SK-N-SH treated with all-trans-retinoic acid at 6 μM for 48 hours (cell line): Measurements from ENCODE around the gene SIN3A.

ENCODE experiments used
- ATAC-seq: fragments of 200-7000 bp; cut with Tn5 transposase; 3 replicates; pipeline ENCODE4 v1.9.1; 2020; ENCODE audit warnings: mild to moderate bottlenecking, moderate library complexity
- ARNTL ChIP-seq: fragments of 450-650 bp; formaldehyde crosslinking; IDR thresholded peaks from 2 replicates; pipeline ENCODE4 v1.5.0; 2020; ENCODE audit warnings: low read depth, mild to moderate bottlenecking, moderate library complexity, borderline replicate concordance
- BACH2 ChIP-seq: fragments of 250-450 bp; sonication (Bioruptor Pico); IDR thresholded peaks from 2 replicates; pipeline ENCODE4 v1.9.0; 2021; ENCODE audit warnings: mild to moderate bottlenecking, borderline replicate concordance
- CSDC2 ChIP-seq: fragments of 250-450 bp; sonication (Bioruptor Pico); IDR thresholded peaks from 2 replicates; pipeline ENCODE4 v1.5.0; 2020; ENCODE audit warnings: mild to moderate bottlenecking, moderate library complexity
- ESRRG ChIP-seq: fragments of 250-450 bp; sonication (Bioruptor Pico); IDR thresholded peaks from 2 replicates; pipeline ENCODE4 v1.6.1; 2021; ENCODE audit warnings: mild to moderate bottlenecking
- GLIS3 ChIP-seq: fragments of 250-450 bp; sonication (Bioruptor Pico); IDR thresholded peaks from 2 replicates; pipeline ENCODE4 v1.5.0; 2020; ENCODE audit warnings: mild to moderate bottlenecking, moderate library complexity
- ISL1 ChIP-seq: fragments of 250-450 bp; sonication (Bioruptor Pico); IDR thresholded peaks from 2 replicates; pipeline ENCODE4 v2.1.2; 2022; ENCODE audit warnings: mild to moderate bottlenecking, moderate library complexity
- OSR1 ChIP-seq: fragments of 250-450 bp; sonication (Bioruptor Pico); IDR thresholded peaks from 2 replicates; pipeline ENCODE4 v1.8.0; 2022; ENCODE audit warnings: moderate library complexity, mild to moderate bottlenecking, inconsistent platforms
- RARB ChIP-seq: fragments of 250-450 bp; sonication (Bioruptor Pico); IDR thresholded peaks from 2 replicates; pipeline ENCODE4 v1.8.0; 2021; ENCODE audit warnings: mild to moderate bottlenecking, moderate library complexity
- SNAI2 ChIP-seq: fragments of 250-450 bp; sonication (Bioruptor Pico); IDR thresholded peaks from 2 replicates; pipeline ENCODE4 v1.5.0; 2020; ENCODE audit warnings: mild to moderate bottlenecking, moderate library complexity
- TCF4 ChIP-seq: fragments of 250-450 bp; sonication (Bioruptor Pico); IDR thresholded peaks from 2 replicates; pipeline ENCODE4 v1.8.0; 2021; ENCODE audit warnings: mild to moderate bottlenecking, moderate library complexity, borderline replicate concordance
- TOX ChIP-seq: fragments of 250-450 bp; sonication (Bioruptor Pico); IDR thresholded peaks from 2 replicates; pipeline ENCODE4 v1.8.0; 2021; ENCODE audit warnings: mild to moderate bottlenecking, moderate library complexity, borderline replicate concordance
- ZC3H10 ChIP-seq: fragments of 250-450 bp; sonication (Bioruptor Pico); IDR thresholded peaks from 2 replicates; pipeline ENCODE4 v1.5.1; 2021; ENCODE audit warnings: mild to moderate bottlenecking, moderate library complexity
- ZFP3 ChIP-seq: fragments of 250-450 bp; sonication (Bioruptor Pico); IDR thresholded peaks from 2 replicates; pipeline ENCODE4 v1.5.0; 2020; ENCODE audit warnings: mild to moderate bottlenecking, moderate library complexity
- ZFP30 ChIP-seq: fragments of 450-650 bp; formaldehyde crosslinking; IDR thresholded peaks from 2 replicates; pipeline ENCODE4 v1.5.0; 2022; ENCODE audit warnings: mild to moderate bottlenecking, moderate library complexity
- ZNF565 ChIP-seq: fragments of 450-650 bp; formaldehyde crosslinking; conservative IDR thresholded peaks from 2 replicates; pipeline ENCODE4 v1.5.0; 2020; ENCODE audit warnings: low read depth, mild to moderate bottlenecking, moderate library complexity
- ZNF8 ChIP-seq: fragments of 450-650 bp; formaldehyde crosslinking; IDR thresholded peaks from 2 replicates; pipeline ENCODE4 v1.5.0; 2020; ENCODE audit warnings: mild to moderate bottlenecking, moderate library complexity
- TF ChIP-seq, protein P1 (sequence below): fragments of 250-450 bp; sonication (Bioruptor Pico); IDR thresholded peaks from 2 replicates; pipeline ENCODE4 v1.8.0; 2020; ENCODE audit warnings: mild to moderate bottlenecking, moderate library complexity, borderline replicate concordance
- TF ChIP-seq, protein P2 (sequence below): fragments of 250-450 bp; sonication (Bioruptor Pico); IDR thresholded peaks from 2 replicates; pipeline ENCODE4 v1.5.1; 2021; ENCODE audit warnings: mild to moderate bottlenecking, moderate library complexity
- TF ChIP-seq, protein P3 (sequence below): fragments of 250-450 bp; sonication (Bioruptor Pico); IDR thresholded peaks from 2 replicates; pipeline ENCODE4 v1.5.0; 2020; ENCODE audit warnings: mild to moderate bottlenecking, moderate library complexity

Gene SIN3A

GRCh38 chr15:75371486-75371885 lies 80.0 kb downstream of the SIN3A start:
- TF ChIP-seq BACH2 (CRISPR knock-in tag) (no peak), TOX (CRISPR knock-in tag) (no peak), OSR1 (CRISPR knock-in tag) (no peak), TCF4 (CRISPR knock-in tag) (no peak), ARNTL (CRISPR knock-in tag) (no peak), SNAI2 (CRISPR knock-in tag) (no peak), RARB (CRISPR knock-in tag) (no peak), ZFP3 (CRISPR knock-in tag) (no peak), ZNF565 (CRISPR knock-in tag) (no peak), ZFP30 (CRISPR knock-in tag) (no peak), ZNF8 (CRISPR knock-in tag) (no peak), ISL1 (CRISPR knock-in tag) (no peak)
- TF ChIP-seq, protein P1, sequence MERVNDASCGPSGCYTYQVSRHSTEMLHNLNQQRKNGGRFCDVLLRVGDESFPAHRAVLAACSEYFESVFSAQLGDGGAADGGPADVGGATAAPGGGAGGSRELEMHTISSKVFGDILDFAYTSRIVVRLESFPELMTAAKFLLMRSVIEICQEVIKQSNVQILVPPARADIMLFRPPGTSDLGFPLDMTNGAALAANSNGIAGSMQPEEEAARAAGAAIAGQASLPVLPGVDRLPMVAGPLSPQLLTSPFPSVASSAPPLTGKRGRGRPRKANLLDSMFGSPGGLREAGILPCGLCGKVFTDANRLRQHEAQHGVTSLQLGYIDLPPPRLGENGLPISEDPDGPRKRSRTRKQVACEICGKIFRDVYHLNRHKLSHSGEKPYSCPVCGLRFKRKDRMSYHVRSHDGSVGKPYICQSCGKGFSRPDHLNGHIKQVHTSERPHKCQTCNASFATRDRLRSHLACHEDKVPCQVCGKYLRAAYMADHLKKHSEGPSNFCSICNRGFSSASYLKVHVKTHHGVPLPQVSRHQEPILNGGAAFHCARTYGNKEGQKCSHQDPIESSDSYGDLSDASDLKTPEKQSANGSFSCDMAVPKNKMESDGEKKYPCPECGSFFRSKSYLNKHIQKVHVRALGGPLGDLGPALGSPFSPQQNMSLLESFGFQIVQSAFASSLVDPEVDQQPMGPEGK (CRISPR knock-in tag) = no peak
- no peak for ATAC-seq

DNA sequence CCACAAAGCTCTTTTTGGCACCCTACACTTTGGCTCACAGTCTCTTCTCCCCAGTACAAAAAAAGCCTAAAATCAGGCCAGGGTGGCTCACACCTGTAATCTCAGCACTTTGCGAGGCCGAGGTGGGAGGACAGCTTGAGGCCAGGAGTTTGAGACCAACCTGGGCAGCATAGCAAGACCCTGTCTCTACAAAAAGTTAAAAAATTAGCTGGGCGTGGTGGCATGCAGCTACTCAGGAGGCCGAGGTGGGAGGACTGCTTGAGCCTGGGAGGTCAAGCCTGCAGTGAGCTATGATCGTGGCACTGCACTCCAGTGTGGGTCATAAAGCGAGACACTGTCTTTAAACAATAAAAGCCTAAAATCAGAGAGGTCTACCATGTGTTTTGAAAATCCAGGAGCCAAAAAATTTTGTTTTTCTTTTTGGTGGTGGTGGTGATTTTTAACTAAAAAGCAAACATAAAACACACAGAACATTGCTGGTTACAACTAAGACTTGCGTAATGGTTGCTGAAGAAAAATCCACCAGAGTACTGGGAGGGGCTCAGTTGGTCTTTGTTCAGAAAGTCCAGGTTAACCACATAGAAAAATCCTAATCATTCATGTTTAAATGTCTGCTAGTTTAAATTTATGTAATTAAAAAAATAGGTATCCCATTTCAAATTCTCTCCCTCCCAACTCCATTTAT lies 81.5 kb downstream of the SIN3A start:
- no peak for ATAC-seq
- no peak for TF ChIP-seq ESRRG (CRISPR knock-in tag)
- TF ChIP-seq, protein P1 (CRISPR knock-in tag) = no peak
- TF ChIP-seq CSDC2 (CRISPR knock-in tag) = no peak
- TF ChIP-seq, protein P2, sequence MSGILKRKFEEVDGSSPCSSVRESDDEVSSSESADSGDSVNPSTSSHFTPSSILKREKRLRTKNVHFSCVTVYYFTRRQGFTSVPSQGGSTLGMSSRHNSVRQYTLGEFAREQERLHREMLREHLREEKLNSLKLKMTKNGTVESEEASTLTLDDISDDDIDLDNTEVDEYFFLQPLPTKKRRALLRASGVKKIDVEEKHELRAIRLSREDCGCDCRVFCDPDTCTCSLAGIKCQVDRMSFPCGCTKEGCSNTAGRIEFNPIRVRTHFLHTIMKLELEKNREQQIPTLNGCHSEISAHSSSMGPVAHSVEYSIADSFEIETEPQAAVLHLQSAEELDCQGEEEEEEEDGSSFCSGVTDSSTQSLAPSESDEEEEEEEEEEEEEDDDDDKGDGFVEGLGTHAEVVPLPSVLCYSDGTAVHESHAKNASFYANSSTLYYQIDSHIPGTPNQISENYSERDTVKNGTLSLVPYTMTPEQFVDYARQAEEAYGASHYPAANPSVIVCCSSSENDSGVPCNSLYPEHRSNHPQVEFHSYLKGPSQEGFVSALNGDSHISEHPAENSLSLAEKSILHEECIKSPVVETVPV (CRISPR knock-in tag) = no peak
- TF ChIP-seq GLIS3 (CRISPR knock-in tag) = no peak
- TF ChIP-seq ZFP3 (CRISPR knock-in tag) = no peak
- no peak for TF ChIP-seq ZC3H10 (CRISPR knock-in tag)
- TF ChIP-seq, protein P3, sequence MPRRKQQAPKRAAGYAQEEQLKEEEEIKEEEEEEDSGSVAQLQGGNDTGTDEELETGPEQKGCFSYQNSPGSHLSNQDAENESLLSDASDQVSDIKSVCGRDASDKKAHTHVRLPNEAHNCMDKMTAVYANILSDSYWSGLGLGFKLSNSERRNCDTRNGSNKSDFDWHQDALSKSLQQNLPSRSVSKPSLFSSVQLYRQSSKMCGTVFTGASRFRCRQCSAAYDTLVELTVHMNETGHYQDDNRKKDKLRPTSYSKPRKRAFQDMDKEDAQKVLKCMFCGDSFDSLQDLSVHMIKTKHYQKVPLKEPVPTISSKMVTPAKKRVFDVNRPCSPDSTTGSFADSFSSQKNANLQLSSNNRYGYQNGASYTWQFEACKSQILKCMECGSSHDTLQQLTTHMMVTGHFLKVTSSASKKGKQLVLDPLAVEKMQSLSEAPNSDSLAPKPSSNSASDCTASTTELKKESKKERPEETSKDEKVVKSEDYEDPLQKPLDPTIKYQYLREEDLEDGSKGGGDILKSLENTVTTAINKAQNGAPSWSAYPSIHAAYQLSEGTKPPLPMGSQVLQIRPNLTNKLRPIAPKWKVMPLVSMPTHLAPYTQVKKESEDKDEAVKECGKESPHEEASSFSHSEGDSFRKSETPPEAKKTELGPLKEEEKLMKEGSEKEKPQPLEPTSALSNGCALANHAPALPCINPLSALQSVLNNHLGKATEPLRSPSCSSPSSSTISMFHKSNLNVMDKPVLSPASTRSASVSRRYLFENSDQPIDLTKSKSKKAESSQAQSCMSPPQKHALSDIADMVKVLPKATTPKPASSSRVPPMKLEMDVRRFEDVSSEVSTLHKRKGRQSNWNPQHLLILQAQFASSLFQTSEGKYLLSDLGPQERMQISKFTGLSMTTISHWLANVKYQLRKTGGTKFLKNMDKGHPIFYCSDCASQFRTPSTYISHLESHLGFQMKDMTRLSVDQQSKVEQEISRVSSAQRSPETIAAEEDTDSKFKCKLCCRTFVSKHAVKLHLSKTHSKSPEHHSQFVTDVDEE (CRISPR knock-in tag) = no peak
- no peak for TF ChIP-seq ARNTL (CRISPR knock-in tag)
- TF ChIP-seq, all 23 proteins: peak for 0

DNA sequence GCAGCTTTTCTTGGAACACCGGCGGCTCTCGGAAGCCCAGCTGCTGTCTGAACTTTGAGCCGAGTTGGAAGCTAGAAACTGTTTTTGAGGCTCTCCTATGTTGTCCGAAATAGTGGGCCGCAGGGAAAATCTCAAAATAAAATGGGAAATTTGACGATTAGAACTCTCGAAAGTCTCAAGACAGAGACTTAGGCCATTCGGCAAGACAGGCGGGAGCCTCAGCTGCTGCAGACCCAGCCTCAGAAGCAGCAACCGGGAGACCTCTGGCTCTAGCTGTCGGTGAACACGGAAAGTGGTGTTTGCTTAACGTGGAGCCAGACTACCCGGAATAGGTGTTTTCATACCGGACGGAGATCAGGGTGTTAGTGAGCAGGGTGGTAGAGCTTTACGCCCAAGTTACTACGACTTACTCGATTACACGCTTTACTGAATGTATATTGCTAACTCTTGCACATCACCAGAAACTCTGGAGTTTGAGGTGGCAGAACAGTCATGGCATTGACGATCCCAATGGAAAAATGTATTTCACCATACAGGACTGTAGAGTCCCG lies 82.7 kb downstream of the SIN3A start:
- ATAC-seq = peak; percentile 6
- no peak for TF ChIP-seq BACH2 (CRISPR knock-in tag)
